ENCODE results near the gene PTPRE. TPM values are rescaled to one million over a fixed set of nuclear protein-coding genes. Genes with fewer than 3 reads are reported as not detected.

The PTPRE gene
- total and polyA plus RNA-seq, 2 experiments from 2014 or later = 4.2 to 8.8 TPM

DNA sequence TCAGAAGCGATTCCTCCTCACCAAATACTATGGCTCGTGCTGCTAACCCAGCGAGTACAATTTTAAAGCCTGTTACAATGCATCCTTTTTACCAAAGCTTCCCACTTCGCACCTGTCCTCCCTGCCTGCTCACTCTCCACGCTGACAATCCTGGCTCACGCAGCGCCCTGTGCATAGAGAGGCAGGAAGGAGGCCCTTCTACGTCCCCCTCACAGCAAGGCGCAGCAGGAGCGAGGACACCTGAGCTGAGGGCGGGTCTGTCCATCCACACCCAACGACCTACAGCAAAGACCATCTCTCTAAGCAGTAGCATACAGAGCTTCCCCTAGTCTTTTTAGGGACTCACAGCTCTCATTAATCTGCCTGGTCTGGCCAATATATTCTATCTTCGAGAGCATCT is 173.3 kb downstream of the PTPRE start:
- Histone ChIP-seq H3K36me3 (no peaks in the 10 kb centered on the region), H3K4me3 (no peak overlapping the region), H3K4me1 (ENCODE audit: low read depth) (no peaks in the 10 kb centered on the region), H3K27ac (no peak overlapping the region), H3K9me3 (ENCODE audit: low read depth) (no peaks in the 10 kb centered on the region), H3K27me3 (no peaks in the 10 kb centered on the region)
- no peak for DNase-seq (ENCODE audit: low read depth in 1 of 2, low spot score in 1 of 2)
- TF ChIP-seq, protein P1, sequence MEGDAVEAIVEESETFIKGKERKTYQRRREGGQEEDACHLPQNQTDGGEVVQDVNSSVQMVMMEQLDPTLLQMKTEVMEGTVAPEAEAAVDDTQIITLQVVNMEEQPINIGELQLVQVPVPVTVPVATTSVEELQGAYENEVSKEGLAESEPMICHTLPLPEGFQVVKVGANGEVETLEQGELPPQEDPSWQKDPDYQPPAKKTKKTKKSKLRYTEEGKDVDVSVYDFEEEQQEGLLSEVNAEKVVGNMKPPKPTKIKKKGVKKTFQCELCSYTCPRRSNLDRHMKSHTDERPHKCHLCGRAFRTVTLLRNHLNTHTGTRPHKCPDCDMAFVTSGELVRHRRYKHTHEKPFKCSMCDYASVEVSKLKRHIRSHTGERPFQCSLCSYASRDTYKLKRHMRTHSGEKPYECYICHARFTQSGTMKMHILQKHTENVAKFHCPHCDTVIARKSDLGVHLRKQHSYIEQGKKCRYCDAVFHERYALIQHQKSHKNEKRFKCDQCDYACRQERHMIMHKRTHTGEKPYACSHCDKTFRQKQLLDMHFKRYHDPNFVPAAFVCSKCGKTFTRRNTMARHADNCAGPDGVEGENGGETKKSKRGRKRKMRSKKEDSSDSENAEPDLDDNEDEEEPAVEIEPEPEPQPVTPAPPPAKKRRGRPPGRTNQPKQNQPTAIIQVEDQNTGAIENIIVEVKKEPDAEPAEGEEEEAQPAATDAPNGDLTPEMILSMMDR (IDR thresholded peaks at IDR 0.05; ENCODE audit: low read depth, low read length) = no peak

DNA sequence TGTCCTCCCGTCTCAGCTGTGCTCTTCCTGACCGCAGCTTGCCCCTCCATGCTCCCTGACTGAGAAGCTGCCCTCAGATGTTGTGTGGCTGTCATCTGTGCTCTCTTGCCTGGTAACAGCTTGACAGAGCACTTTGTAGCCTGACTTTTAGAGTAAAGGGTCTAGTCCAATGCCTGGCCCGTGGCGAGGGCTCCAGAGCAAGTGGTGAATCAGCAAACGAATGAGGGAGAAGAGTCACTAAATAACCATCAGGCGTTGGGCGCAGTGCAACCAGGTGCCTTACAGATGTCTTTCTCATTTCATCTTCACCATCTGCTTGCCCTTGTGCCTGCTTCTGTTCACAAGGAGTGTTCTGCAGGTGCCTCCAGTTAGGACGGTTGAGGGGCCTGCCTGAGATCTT is 173.7 kb downstream of the PTPRE start:
- H3K9me3 ChIP-seq (ENCODE audit: low read depth) = no peaks in the 10 kb centered on the region
- TF ChIP-seq, protein P1 (IDR thresholded peaks at IDR 0.05; ENCODE audit: low read depth, low read length) = no peak
- no peaks in the 10 kb centered on the region for H3K4me1 ChIP-seq (ENCODE audit: low read depth)
- H3K27ac ChIP-seq = no peak overlapping the region
- H3K27me3 ChIP-seq = no peaks in the 10 kb centered on the region
- no peak overlapping the region for H3K4me3 ChIP-seq
- no peaks in the 10 kb centered on the region for H3K36me3 ChIP-seq
- no peak for DNase-seq (ENCODE audit: low read depth in 1 of 2, low spot score in 1 of 2)

DNA sequence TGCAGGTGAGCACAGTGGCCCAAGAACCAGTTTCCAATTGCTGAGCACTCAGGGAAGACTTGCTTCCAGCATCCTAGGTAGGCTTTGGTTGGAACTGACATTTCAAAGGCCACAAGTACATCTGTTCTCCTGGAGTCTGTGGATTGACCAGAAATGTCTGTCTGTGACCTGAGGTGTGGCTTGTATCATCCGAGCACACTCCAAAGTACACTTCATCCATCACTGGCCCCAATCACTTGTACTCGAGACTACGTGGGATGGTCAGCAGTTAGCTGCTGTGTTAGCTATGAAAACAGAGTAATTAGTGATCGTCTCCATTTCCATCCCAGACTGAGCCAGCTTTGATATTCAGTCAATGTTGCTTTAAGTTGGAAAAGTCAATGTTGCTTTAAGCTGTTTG is 174.3 kb downstream of the PTPRE start:
- H3K36me3 ChIP-seq = no peaks in the 10 kb centered on the region
- no peaks in the 10 kb centered on the region for H3K4me1 ChIP-seq (ENCODE audit: low read depth)
- no peaks in the 10 kb centered on the region for H3K27me3 ChIP-seq
- H3K27ac ChIP-seq = no peak overlapping the region
- TF ChIP-seq, protein P1 (IDR thresholded peaks at IDR 0.05; ENCODE audit: low read depth, low read length) = no peak
- no peak overlapping the region for H3K4me3 ChIP-seq
- no peaks in the 10 kb centered on the region for H3K9me3 ChIP-seq (ENCODE audit: low read depth)
- DNase-seq (ENCODE audit: low read depth in 1 of 2, low spot score in 1 of 2) = no peak

DNA sequence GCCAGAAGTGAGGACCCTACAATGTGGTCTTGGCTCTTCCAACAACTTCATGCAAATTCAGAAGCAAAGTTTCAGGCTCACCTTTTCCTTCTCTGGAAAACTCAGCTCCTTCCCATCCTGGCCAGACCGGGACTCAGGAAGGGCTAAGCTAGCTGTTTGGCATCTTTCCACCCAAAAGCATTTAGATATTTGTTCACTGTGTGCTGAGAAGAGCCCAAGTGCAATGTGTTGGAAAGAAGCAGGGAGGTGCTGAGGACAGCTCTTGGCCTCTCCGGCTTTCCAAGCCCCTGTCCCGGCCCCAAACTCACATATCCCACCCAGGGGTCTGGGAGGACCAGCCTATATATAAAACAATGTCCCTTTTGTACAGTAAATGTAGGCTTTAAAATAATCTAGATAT is 174.8 kb downstream of the PTPRE start:
- Histone ChIP-seq H3K27ac (no peak overlapping the region), H3K27me3 (no peaks in the 10 kb centered on the region), H3K4me3 (no peak overlapping the region), H3K9me3 (ENCODE audit: low read depth) (no peaks in the 10 kb centered on the region), H3K4me1 (ENCODE audit: low read depth) (no peaks in the 10 kb centered on the region), H3K36me3 (no peaks in the 10 kb centered on the region)
- peak; percentile 13 to 34 for DNase-seq (ENCODE audit: low read depth in 1 of 2, low spot score in 1 of 2)
- TF ChIP-seq, protein P1 (IDR thresholded peaks at IDR 0.05; ENCODE audit: low read depth, low read length) = no peak

DNA sequence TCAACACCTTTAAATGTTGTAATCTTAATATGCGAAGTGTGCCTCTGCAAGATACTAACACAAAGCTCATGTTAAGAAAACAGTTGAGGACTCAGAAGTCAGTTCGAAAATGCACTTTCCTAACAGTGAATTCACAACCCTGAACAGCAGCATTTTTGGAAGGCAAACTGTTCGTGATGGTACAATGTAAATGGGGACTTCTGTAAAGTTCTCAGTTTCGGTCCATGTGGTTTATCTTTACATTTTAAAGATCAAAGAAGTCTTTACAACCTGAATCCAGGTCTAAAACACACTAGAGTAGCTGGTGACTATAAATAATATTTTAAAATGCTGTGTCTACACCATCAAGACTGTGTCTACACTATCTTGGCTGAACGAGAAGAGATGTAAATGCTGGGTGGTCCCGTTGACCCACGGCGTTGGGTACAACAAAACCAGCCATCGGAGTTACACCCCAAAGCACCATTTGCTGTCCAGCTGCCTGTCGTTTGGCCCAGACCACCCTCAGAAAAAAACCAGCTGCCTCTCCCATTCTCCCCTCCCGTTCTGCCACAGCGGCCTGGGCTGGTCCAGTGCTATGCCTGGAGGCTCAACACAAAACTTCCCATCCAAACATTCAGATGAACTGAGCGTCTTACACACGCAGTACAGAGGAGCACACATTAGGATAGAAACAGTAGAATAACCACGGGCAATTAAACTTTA is 176.4 kb downstream of the PTPRE start:
- Histone ChIP-seq H3K27me3 (no peaks in the 10 kb centered on the region), H3K36me3 (no peaks in the 10 kb centered on the region), H3K4me1 (ENCODE audit: low read depth) (no peaks in the 10 kb centered on the region), H3K27ac (no peak overlapping the region), H3K4me3 (no peak overlapping the region), H3K9me3 (ENCODE audit: low read depth) (no peaks in the 10 kb centered on the region)
- no peak for DNase-seq (ENCODE audit: low read depth in 1 of 2, low spot score in 1 of 2)
- TF ChIP-seq, protein P1 (IDR thresholded peaks at IDR 0.05; ENCODE audit: low read depth, low read length) = no peak

Measured in cardiac muscle cell (in vitro differentiated cells and primary cell).